Measurements from ENCODE around the gene HOXB3.

DNA sequence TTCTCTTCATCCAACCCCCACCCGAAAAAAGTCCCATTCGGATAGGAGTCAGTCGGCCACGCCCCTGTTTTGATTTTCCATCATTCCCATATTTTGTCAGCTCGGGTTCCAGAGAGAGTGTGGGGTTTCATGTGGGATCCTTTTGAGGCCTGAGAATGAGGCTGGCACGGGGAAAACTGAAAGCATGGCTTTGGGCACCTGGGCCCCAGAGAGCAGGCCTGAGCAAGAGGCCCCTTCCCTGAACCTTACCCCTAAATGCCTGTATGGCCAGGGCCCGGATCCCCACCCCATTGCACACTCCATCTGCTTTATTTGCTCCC is 7.3 kb downstream of the HOXB3 start:
- no peak for TF ChIP-seq EZH2 (IDR thresholded peaks at IDR 0.05; ENCODE audit: insufficient read depth, low read length)
- TF ChIP-seq, protein P1, sequence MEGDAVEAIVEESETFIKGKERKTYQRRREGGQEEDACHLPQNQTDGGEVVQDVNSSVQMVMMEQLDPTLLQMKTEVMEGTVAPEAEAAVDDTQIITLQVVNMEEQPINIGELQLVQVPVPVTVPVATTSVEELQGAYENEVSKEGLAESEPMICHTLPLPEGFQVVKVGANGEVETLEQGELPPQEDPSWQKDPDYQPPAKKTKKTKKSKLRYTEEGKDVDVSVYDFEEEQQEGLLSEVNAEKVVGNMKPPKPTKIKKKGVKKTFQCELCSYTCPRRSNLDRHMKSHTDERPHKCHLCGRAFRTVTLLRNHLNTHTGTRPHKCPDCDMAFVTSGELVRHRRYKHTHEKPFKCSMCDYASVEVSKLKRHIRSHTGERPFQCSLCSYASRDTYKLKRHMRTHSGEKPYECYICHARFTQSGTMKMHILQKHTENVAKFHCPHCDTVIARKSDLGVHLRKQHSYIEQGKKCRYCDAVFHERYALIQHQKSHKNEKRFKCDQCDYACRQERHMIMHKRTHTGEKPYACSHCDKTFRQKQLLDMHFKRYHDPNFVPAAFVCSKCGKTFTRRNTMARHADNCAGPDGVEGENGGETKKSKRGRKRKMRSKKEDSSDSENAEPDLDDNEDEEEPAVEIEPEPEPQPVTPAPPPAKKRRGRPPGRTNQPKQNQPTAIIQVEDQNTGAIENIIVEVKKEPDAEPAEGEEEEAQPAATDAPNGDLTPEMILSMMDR (IDR thresholded peaks at IDR 0.05; ENCODE audit: insufficient read depth, low read depth, low read length): no peak

Data from astrocyte (in vitro differentiated cells and primary cell).